Measurements from ENCODE around the gene MEF2A. TPM values are rescaled to one million over a fixed set of nuclear protein-coding genes. Genes with fewer than 3 reads are reported as not detected.

Gene MEF2A
- polyA plus RNA-seq, 6 donors from 2014 or later = 27.1 to 56.6 (median 40.9) TPM

- Mint-ChIP-seq H3K9me3 (no peaks in the 10 kb centered on the region), H3K4me1 (peaks cover 12 to 17% (median 16%) of the 10 kb centered on the region in 3 donors), H3K27me3 (no peaks in the 10 kb centered on the region), H3K4me3 (no peak overlapping the region), H3K36me3 (peaks cover 41 to 46% of the 10 kb centered on the region in 2 donors), H3K27ac (peak overlapping the region in 2 of 6 donors; percentile 43 to 85)
- ATAC-seq (ENCODE audit: low read depth in 2 of 2) (no peak), DNase-seq (no peak)
Measured at GRCh38 chr15:99677540-99678134, 111.9 kb downstream of the MEF2A start.

- ATAC-seq (ENCODE audit: low read depth in 2 of 2) = no peak
- no peak for DNase-seq
- no peak overlapping the region for H3K4me3 Mint-ChIP-seq
- peaks cover 39 to 50% of the 10 kb centered on the region in 2 donors for H3K36me3 Mint-ChIP-seq
- no peaks in the 10 kb centered on the region for H3K27me3 Mint-ChIP-seq
- peak overlapping the region in 4 of 6 donors; percentile 40 to 82 (median 64) for H3K27ac Mint-ChIP-seq
- peaks cover 0 to 15% (median 6%) of the 10 kb centered on the region in 7 donors for H3K9me3 Mint-ChIP-seq
- H3K4me1 Mint-ChIP-seq = peaks cover 31 to 43% (median 40%) of the 10 kb centered on the region in 3 donors
Measured at GRCh38 chr15:99680276-99680675, 114.5 kb downstream of the MEF2A start.

- DNase-seq (no peak), ATAC-seq (ENCODE audit: low read depth in 2 of 2) (no peak)
- Mint-ChIP-seq H3K4me3 (peak overlapping the region in 1 of 8 donors; percentile 3), H3K27me3 (no peaks in the 10 kb centered on the region), H3K36me3 (peaks cover 49 to 51% of the 10 kb centered on the region in 2 donors), H3K9me3 (peaks cover 0 to 30% (median 18%) of the 10 kb centered on the region in 7 donors), H3K4me1 (peaks cover 35 to 52% (median 43%) of the 10 kb centered on the region in 3 donors), H3K27ac (peak overlapping the region; percentile 44 to 90 (median 65))
Measured at GRCh38 chr15:99681990-99682389, 116.2 kb downstream of the MEF2A start.

GRCh38 chr15:99682455-99682854, 116.7 kb downstream of the MEF2A start:
- peaks cover 49 to 51% of the 10 kb centered on the region in 2 donors for H3K36me3 Mint-ChIP-seq
- peaks cover 35 to 52% (median 43%) of the 10 kb centered on the region in 3 donors for H3K4me1 Mint-ChIP-seq
- H3K4me3 Mint-ChIP-seq = peak overlapping the region in 3 of 8 donors; percentile 3 to 41 (median 24)
- DNase-seq (no peak), ATAC-seq (ENCODE audit: low read depth in 2 of 2) (peak; percentile 32 to 39)
- H3K27me3 Mint-ChIP-seq = no peaks in the 10 kb centered on the region
- H3K9me3 Mint-ChIP-seq = peaks cover 0 to 31% (median 18%) of the 10 kb centered on the region in 7 donors
- H3K27ac Mint-ChIP-seq = peak overlapping the region; percentile 37 to 95 (median 65)

GRCh38 chr15:99683000-99683670, 117.4 kb downstream of the MEF2A start:
- Mint-ChIP-seq H3K36me3 (peaks cover 47 to 49% of the 10 kb centered on the region in 2 donors), H3K4me1 (peaks cover 39 to 52% (median 43%) of the 10 kb centered on the region in 3 donors), H3K27ac (peak overlapping the region; percentile 69 to 94 (median 92)), H3K4me3 (peak overlapping the region; percentile 18 to 81 (median 66)), H3K9me3 (peaks cover 0 to 32% (median 18%) of the 10 kb centered on the region in 7 donors), H3K27me3 (no peaks in the 10 kb centered on the region)
- ATAC-seq (ENCODE audit: low read depth in 2 of 2) (peak; percentile 76 to 84), DNase-seq (peak; percentile 19)

GRCh38 chr15:99686290-99686689, 120.5 kb downstream of the MEF2A start:
- Mint-ChIP-seq H3K36me3 (peaks cover 42 to 43% of the 10 kb centered on the region in 2 donors), H3K4me3 (peak overlapping the region in 1 of 8 donors; percentile 48), H3K4me1 (peaks cover 38 to 47% (median 43%) of the 10 kb centered on the region in 3 donors), H3K9me3 (peaks cover 0 to 32% (median 18%) of the 10 kb centered on the region in 7 donors), H3K27ac (peak overlapping the region in 2 of 6 donors; percentile 47 to 51), H3K27me3 (no peaks in the 10 kb centered on the region)
- DNase-seq = no peak
- no peak for ATAC-seq (ENCODE audit: low read depth in 2 of 2)

GRCh38 chr15:99692825-99693224, 127.0 kb downstream of the MEF2A start:
- no peak for ATAC-seq (ENCODE audit: low read depth in 2 of 2)
- DNase-seq = no peak
- peaks cover 25 to 35% of the 10 kb centered on the region in 2 donors for H3K36me3 Mint-ChIP-seq

GRCh38 chr15:99696096-99696495, 130.3 kb downstream of the MEF2A start:
- peaks cover 5 to 18% (median 10%) of the 10 kb centered on the region in 3 donors for H3K4me1 Mint-ChIP-seq
- no peaks in the 10 kb centered on the region for H3K27me3 Mint-ChIP-seq
- DNase-seq = no peak
- peaks cover 16 to 26% of the 10 kb centered on the region in 2 donors for H3K36me3 Mint-ChIP-seq
- no peak for ATAC-seq (ENCODE audit: low read depth in 2 of 2)
- peak overlapping the region in 2 of 6 donors; percentile 21 to 86 for H3K27ac Mint-ChIP-seq
- H3K4me3 Mint-ChIP-seq = no peak overlapping the region
- no peaks in the 10 kb centered on the region for H3K9me3 Mint-ChIP-seq

More at GRCh38 chr15:99692825-99693224, 127.0 kb downstream of the MEF2A start:
- Mint-ChIP-seq H3K27me3 (no peaks in the 10 kb centered on the region), H3K27ac (peak overlapping the region in 3 of 6 donors; percentile 7 to 63 (median 49)), H3K9me3 (no peaks in the 10 kb centered on the region), H3K4me1 (peaks cover 0 to 20% (median 14%) of the 10 kb centered on the region in 3 donors), H3K4me3 (no peak overlapping the region)

GRCh38 chr15:99702895-99703602, 137.3 kb downstream of the MEF2A start:
- no peaks in the 10 kb centered on the region for H3K9me3 Mint-ChIP-seq
- DNase-seq (no peak), ATAC-seq (ENCODE audit: low read depth in 2 of 2) (peak; percentile 23 to 33)
- peaks cover 0 to 4% of the 10 kb centered on the region in 2 donors for H3K36me3 Mint-ChIP-seq
- H3K4me1 Mint-ChIP-seq = peaks cover 12 to 27% (median 23%) of the 10 kb centered on the region in 3 donors
- H3K27me3 Mint-ChIP-seq = no peaks in the 10 kb centered on the region
- H3K27ac Mint-ChIP-seq = peak overlapping the region; percentile 21 to 96 (median 90)
- H3K4me3 Mint-ChIP-seq = peak overlapping the region in 1 of 8 donors; percentile 59

- Mint-ChIP-seq H3K4me1 (peaks cover 12 to 30% (median 28%) of the 10 kb centered on the region in 3 donors), H3K4me3 (peak overlapping the region in 1 of 8 donors; percentile 75), H3K9me3 (no peaks in the 10 kb centered on the region), H3K27ac (peak overlapping the region; percentile 21 to 96 (median 90)), H3K36me3 (peaks cover 0 to 11% of the 10 kb centered on the region in 2 donors), H3K27me3 (no peaks in the 10 kb centered on the region)
- DNase-seq = peak; percentile 47
- peak; percentile 81 to 83 for ATAC-seq (ENCODE audit: low read depth in 2 of 2)
Measured at GRCh38 chr15:99703603-99704443, 138.0 kb downstream of the MEF2A start.

GRCh38 chr15:99704444-99704838, 138.7 kb downstream of the MEF2A start:
- no peaks in the 10 kb centered on the region for H3K9me3 Mint-ChIP-seq
- H3K27ac Mint-ChIP-seq = peak overlapping the region in 2 of 6 donors; percentile 31 to 85
- peaks cover 12 to 34% (median 30%) of the 10 kb centered on the region in 3 donors for H3K4me1 Mint-ChIP-seq
- peak; percentile 82 to 83 for ATAC-seq (ENCODE audit: low read depth in 2 of 2)
- peaks cover 2 to 17% of the 10 kb centered on the region in 2 donors for H3K36me3 Mint-ChIP-seq
- H3K4me3 Mint-ChIP-seq = no peak overlapping the region
- DNase-seq = peak; percentile 63
- no peaks in the 10 kb centered on the region for H3K27me3 Mint-ChIP-seq

GRCh38 chr15:99706557-99707303, 140.9 kb downstream of the MEF2A start:
- no peak overlapping the region for H3K4me3 Mint-ChIP-seq
- peak overlapping the region in 1 of 6 donors; percentile 66 for H3K27ac Mint-ChIP-seq
- no peak for ATAC-seq (ENCODE audit: low read depth in 2 of 2)
- peaks cover 17 to 30% of the 10 kb centered on the region in 2 donors for H3K36me3 Mint-ChIP-seq
- DNase-seq = no peak
- H3K9me3 Mint-ChIP-seq = no peaks in the 10 kb centered on the region
- peaks cover 14 to 29% (median 29%) of the 10 kb centered on the region in 3 donors for H3K4me1 Mint-ChIP-seq
- no peaks in the 10 kb centered on the region for H3K27me3 Mint-ChIP-seq
